ENCODE measurements around the gene DENND1B. TPM values are rescaled to one million over a fixed set of nuclear protein-coding genes. Genes with fewer than 3 reads are reported as not detected.

DENND1B gene
- total RNA-seq, 4 donors from 2014 or later, result 10.1 to 14.4 (median 12.6) TPM

DNA sequence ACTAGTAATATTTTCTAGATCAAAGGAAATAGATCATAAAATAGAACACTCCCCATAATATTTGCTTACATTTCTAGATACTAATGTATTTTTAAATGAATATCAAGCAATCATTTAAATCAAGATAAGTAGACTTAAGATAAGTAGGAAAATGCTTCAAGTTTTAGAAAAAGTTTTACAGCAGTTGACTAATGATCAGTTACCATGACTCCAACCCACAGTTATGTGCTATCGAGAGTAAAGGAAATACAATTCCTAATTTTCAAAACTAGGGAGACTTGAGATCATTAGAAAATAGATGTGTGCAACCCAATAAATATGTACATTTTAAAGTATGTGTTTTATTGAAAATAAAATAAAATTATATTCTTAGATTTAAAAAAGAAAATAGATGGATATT, 95.0 kb downstream of the DENND1B start:
- H3K27me3 ChIP-seq, result no peaks in the 10 kb centered on the region
- WGBS, result 92% methylated on average over 1 of the region's 1 CpG
- H3K4me3 ChIP-seq, result no peak overlapping the region
- H3K9me3 ChIP-seq, result no peaks in the 10 kb centered on the region
- H3K27ac ChIP-seq, result no peak overlapping the region
- DNase-seq (ENCODE audit: low spot score in 2 of 2), result no peak
- TF ChIP-seq POLR2A (IDR thresholded peaks at IDR 0.05), result no peak
- no peak for TF ChIP-seq POLR2AphosphoS5 (IDR thresholded peaks at IDR 0.05)
- TF ChIP-seq EP300 (IDR thresholded peaks at IDR 0.05), result no peak
- TF ChIP-seq, protein P1, sequence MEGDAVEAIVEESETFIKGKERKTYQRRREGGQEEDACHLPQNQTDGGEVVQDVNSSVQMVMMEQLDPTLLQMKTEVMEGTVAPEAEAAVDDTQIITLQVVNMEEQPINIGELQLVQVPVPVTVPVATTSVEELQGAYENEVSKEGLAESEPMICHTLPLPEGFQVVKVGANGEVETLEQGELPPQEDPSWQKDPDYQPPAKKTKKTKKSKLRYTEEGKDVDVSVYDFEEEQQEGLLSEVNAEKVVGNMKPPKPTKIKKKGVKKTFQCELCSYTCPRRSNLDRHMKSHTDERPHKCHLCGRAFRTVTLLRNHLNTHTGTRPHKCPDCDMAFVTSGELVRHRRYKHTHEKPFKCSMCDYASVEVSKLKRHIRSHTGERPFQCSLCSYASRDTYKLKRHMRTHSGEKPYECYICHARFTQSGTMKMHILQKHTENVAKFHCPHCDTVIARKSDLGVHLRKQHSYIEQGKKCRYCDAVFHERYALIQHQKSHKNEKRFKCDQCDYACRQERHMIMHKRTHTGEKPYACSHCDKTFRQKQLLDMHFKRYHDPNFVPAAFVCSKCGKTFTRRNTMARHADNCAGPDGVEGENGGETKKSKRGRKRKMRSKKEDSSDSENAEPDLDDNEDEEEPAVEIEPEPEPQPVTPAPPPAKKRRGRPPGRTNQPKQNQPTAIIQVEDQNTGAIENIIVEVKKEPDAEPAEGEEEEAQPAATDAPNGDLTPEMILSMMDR (IDR thresholded peaks at IDR 0.05), result no peak
- H3K4me1 ChIP-seq, result peaks cover 4% of the 10 kb centered on the region
- H3K36me3 ChIP-seq, result no peaks in the 10 kb centered on the region

DNA sequence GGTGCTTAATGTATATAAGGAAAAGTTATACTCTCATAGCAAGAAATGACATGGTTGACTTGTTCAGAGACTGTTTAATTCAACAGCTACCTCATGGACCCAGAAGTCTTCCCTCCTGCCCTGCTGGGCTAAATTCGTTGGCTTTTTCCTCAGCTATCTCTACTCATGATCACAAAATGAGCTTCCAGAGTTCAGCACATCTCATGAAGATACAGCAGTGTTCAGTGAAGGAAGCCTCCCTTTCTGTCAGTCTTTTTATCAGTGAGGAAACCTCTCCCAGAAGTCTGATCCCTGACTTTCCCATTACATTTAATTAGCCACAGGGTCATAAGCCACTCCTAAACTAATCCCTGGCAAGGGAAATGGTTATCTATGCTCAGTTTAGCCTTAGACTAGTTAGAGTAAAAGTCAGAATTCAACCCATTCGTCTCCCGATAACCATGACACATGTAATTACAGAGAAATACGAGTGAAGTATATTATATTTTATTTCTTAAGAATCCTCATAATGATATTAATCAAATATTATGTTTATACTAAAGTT, 97.5 kb downstream of the DENND1B start:
- H3K36me3 ChIP-seq, result no peaks in the 10 kb centered on the region
- no peaks in the 10 kb centered on the region for H3K27me3 ChIP-seq
- 88% methylated on average over 4 of the region's 4 CpGs for WGBS
- no peak overlapping the region for H3K4me3 ChIP-seq
- TF ChIP-seq POLR2AphosphoS5 (IDR thresholded peaks at IDR 0.05) (no peak), EP300 (IDR thresholded peaks at IDR 0.05) (no peak)
- TF ChIP-seq, protein P1 (IDR thresholded peaks at IDR 0.05), result no peak
- DNase-seq (ENCODE audit: low spot score in 2 of 2), result no peak
- H3K27ac ChIP-seq, result no peak overlapping the region
- no peaks in the 10 kb centered on the region for H3K9me3 ChIP-seq
- peaks cover 6% of the 10 kb centered on the region for H3K4me1 ChIP-seq

DNA sequence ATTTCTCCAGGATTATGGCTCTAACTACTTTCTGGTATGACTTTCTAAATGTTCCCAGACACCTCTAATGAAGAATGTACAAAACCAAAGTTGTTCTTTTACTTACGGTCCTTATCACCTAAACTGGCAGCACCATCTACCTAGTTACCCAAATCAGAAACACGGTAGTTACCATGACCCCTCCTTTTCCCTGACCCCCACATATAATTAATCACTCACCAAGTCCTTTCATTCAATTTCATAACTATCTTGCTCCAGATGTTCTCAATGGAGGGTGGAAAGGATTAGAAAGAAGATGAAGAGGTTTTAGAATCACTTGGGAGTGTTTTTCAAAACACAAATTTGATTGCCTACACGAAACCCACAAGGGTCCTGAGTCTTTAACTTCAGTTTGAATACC, 98.0 kb downstream of the DENND1B start:
- DNase-seq (ENCODE audit: low spot score in 2 of 2), result no peak
- no peak for TF ChIP-seq POLR2AphosphoS5 (IDR thresholded peaks at IDR 0.05)
- no peak for TF ChIP-seq POLR2A (IDR thresholded peaks at IDR 0.05)
- no peak for TF ChIP-seq EP300 (IDR thresholded peaks at IDR 0.05)
- TF ChIP-seq, protein P1 (IDR thresholded peaks at IDR 0.05), result no peak
- no peak overlapping the region for H3K27ac ChIP-seq
- 86% methylated on average over 3 of the region's 3 CpGs for WGBS
- H3K9me3 ChIP-seq, result no peaks in the 10 kb centered on the region
- H3K27me3 ChIP-seq, result no peaks in the 10 kb centered on the region
- peaks cover 6% of the 10 kb centered on the region for H3K4me1 ChIP-seq
- no peaks in the 10 kb centered on the region for H3K36me3 ChIP-seq
- H3K4me3 ChIP-seq, result no peak overlapping the region

DNA sequence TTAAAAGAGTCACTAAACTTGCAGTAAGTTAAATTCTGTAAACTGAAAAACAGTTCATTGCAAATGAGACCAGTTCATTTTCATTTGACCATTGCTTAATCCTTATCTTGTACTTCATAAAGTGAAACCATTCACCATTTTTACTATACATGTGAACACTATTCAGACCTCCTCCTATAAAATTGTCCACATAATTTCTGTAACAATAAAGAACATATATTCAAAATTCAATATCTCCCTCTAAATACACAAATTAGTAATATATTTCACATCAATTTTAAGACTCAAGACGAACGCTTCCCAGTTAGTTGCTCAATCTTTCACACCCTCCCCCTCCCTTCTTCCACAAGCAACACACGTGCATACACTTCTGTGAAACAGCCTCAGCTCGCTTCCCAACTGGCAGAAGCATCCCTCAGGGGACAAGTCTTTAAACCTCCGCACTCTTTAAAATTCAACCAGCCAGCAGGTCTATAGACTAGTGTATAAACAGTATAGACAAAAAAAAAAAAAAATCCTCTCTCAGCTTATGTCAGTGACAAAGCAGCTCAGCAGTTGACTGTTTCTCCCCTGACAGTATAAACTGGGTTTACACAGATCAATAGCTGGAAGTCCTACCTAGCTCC, 99.6 kb downstream of the DENND1B start:
- H3K36me3 ChIP-seq, result no peaks in the 10 kb centered on the region
- DNase-seq (ENCODE audit: low spot score in 2 of 2), result no peak
- H3K4me3 ChIP-seq, result peak overlapping the region; percentile 21
- no peak overlapping the region for H3K27ac ChIP-seq
- H3K9me3 ChIP-seq, result no peaks in the 10 kb centered on the region
- H3K4me1 ChIP-seq, result peaks cover 6% of the 10 kb centered on the region
- H3K27me3 ChIP-seq, result no peaks in the 10 kb centered on the region
- TF ChIP-seq POLR2A (IDR thresholded peaks at IDR 0.05) (no peak), EP300 (IDR thresholded peaks at IDR 0.05) (no peak), POLR2AphosphoS5 (IDR thresholded peaks at IDR 0.05) (no peak)
- TF ChIP-seq, protein P1 (IDR thresholded peaks at IDR 0.05), result no peak
- 28% methylated on average over 5 of the region's 5 CpGs for WGBS

DNA sequence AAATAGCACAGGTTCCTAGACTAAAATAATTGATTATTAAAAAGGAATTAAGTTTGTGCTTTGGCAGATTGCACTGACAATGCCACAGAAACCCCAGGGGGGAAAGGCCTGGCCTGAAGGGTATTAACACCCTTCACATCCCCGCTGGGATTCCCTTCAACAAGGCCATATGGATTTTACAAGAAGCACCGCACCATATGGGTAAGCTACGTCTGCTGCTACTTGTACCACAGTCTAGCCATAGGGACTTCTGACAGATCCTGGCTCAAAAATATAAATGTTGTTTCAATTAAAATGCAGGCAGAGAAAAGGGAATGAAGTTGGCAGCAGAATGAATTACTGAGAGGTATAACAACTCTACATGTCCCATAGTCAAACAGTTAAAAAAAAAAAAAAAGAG, 101.0 kb downstream of the DENND1B start:
- H3K4me1 ChIP-seq, result peaks cover 6% of the 10 kb centered on the region
- no peak for DNase-seq (ENCODE audit: low spot score in 2 of 2)
- no peaks in the 10 kb centered on the region for H3K36me3 ChIP-seq
- H3K27ac ChIP-seq, result no peak overlapping the region
- WGBS, result 59% methylated on average over 3 of the region's 3 CpGs
- TF ChIP-seq EP300 (IDR thresholded peaks at IDR 0.05) (no peak), POLR2AphosphoS5 (IDR thresholded peaks at IDR 0.05) (no peak), POLR2A (IDR thresholded peaks at IDR 0.05) (no peak)
- TF ChIP-seq, protein P1 (IDR thresholded peaks at IDR 0.05), result no peak
- no peak overlapping the region for H3K4me3 ChIP-seq
- no peaks in the 10 kb centered on the region for H3K9me3 ChIP-seq
- no peaks in the 10 kb centered on the region for H3K27me3 ChIP-seq
